Measurements from ENCODE around the gene GRIFIN.
"Not testable (repeated sequence)": the region's sequence is repeated elsewhere in the genome, so short reads cannot be mapped to it uniquely, and the experiment has no call there.

Gene GRIFIN

GRCh38 chr7:2477447-2478398 lies 1.5 kb upstream of the GRIFIN start:
- peak; percentile 12 for DNase-seq

DNA sequence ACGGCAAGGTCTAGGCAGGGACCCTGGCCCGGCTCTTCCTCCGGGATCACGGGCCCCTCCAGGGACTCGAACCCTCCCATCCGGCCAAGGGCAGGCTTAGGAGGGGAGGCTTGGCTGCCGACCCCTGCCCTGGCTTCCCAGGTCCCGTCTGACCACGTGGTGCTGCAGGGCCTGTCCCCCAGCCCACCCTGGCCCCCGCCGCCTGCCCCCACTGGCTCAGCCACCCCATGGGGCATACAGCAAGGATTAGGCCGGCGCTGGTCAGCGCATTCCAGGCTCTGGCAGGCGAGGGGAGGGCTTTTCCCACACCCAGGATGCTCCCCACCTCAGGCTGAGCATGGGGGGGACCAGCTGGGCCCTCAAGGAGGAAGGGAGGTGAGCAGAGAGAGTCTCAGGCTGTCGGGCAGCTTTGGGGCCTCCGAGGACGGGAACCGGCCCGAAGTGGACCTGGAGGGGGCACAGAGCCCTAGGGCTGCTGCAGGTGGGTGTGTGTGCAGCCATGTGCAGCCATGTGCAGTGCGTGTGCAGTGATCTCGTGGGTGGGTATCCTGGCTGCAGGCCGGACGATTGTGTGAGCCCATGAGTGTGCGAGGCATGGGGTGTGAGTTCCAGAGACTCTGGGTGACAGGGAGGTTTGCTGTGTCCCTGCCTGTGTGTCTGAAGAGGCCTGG lies 713 bp upstream of the GRIFIN start:
- no peak for DNase-seq

GRCh38 chr7:2475678-2476015 lies 551 bp downstream of the GRIFIN start:
- DNase-seq, result no peak

GRCh38 chr7:2474813-2475677 lies 1.2 kb downstream of the GRIFIN start:
- no peak for DNase-seq

DNA sequence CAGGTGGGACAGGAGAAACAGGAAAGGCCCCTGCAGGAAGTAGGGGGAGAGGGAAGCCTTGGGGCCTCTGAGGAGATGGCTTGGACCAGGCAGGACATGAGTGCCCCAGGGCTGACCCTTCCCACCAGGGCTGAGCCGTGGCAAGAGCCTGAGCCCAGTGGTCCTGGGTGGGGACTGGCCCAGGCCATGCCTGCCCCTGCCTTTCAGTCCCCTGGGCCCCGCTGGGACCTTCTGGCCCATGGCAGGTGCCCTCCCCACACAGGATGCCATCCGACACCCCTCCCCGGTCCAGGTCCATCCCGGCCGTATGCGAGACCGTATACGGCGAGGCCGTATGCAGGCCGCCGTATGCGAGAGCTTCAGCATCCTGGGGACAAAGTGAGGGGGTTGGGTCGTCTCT lies 2.0 kb downstream of the GRIFIN start:
- DNase-seq, result no peak

GRCh38 chr7:2473496-2474180 lies 2.6 kb downstream of the GRIFIN start:
- no peak for DNase-seq

- no peak for DNase-seq
Observed at GRCh38 chr7:2472739-2473138, 3.5 kb downstream of the GRIFIN start.

GRCh38 chr7:2471396-2471795 lies 4.8 kb downstream of the GRIFIN start:
- no peak for DNase-seq

DNA sequence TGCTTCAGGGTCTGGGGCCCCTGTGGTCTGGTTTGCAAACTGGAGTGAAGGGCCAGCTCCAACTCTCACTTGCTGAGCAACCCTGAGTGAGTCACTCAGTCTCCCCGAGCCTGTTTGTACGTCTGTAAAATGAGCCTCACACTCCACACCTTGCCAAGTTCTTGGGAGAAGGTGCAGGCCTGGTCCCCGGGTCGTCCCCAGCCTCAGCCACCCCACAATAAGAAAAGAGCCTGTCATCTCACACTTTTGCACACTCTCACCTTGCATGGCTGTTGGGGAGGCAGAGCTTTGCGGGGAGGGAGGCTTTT lies 5.2 kb downstream of the GRIFIN start:
- DNase-seq, result no peak

- DNase-seq, result no peak
Observed at GRCh38 chr7:2470204-2471021, 5.8 kb downstream of the GRIFIN start.

DNA sequence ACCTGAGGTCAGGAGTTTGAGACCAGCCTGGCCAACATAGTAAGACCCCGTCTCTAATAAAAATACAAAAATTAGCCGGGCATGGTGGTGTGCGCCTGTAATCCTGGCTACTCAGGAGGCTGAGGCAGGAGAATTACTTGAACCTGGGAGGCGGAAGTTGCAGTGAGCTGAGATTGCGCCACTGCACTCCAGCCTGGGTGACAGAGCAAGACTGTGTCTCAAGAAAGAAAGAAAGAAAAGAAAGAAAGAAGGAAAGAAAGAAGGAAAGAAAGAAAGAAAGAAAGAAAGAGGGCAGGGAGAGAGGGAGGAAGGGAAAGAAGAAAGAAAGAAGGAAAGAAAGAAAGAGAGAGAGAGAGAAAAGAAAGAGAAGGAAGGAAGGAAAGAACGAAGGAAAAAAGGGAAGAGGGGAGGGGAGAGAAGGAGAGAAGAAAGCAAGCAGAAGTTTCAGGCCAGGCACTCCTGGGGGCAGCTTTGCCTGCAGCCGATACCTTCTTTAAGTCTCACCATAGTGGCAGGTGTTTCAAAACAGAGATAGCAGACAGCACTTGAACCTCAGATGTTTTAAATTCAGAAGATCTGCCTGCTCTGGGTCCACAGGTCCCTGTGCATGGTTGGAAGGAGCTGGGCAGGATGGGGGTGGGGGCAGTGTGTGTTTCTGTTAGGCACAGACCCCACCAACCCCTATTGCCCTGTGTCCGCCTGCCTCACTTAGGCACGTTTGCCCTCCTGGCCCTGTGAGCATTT lies 6.6 kb downstream of the GRIFIN start:
- not testable (repeated sequence) for DNase-seq

DNA sequence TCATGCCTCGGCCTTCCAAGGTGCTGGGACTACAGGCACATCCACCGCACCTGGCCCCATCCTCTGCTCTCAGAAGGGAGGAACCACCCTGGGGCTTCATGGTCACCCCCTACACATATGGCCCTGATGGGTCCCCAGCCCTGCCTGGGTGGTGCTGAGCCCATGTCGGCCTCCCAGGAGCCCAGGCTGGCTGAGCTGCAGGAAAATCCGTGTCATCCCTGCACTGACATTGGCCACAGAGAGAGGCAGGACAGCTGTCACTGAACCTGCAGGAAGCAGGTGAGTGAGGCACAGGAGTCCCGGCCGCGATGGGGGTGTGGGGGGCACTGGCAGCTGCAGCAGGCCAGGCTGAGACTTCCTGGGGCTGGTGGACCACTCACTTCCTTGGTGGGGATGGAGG lies 8.0 kb downstream of the GRIFIN start:
- no peak for DNase-seq

DNA sequence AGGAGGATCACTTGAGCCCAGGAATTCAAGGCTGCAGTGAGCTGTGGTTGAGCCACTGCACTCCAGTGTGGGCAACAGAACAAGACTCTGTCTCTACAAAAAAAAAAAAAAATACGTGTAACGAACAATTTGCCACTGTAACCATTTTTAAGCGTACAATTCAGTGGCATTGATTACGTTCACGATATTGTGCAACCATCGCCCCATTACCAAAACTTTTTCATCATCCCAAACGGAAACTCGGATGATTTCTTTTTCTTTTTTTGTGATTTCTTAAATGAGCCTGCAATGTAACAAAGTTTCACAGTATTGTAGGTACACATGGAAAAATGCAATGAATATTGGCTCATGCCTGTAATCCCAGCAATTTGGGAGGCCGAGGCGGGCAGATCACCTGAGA lies 9.5 kb downstream of the GRIFIN start:
- DNase-seq, result no peak

DNA sequence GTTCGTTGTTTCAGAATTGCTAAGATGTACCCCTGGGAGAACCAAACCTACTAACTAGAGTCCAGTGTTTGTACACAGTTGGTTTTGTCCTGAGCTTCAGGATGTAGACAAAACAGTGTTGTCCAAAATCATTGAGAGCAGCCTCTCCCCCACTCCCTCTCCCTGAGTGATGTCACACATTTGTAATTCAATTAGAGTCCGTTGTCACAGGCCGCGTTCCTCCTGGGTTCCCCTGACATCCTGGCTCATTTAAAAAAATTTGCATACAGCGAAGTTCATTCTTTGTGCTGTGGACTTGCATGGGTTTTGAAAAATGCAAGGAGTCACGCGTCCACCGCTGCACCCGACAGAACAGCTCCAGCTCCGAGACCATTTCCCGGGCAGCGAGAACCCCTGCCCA lies 10.3 kb downstream of the GRIFIN start:
- no peak for DNase-seq

DNA sequence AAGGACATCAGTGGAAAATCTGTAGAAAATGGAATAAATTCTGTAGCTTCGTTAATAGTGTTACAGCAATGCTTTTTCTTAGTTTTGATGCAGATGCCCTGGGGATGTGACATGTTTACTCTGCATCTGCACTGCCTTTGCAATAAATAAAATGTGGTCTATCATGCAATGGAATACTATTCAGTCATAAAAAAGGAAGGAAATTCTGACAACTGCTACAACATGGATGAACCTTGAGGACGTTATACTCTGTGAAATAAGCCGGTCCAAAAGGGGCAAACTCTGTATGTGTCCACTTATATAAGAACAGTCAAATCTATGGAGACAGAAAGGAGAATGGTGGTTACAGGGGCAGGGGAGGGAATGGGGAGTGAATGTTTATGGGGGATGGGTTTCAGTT lies 13.5 kb downstream of the GRIFIN start:
- no peak for DNase-seq

DNA sequence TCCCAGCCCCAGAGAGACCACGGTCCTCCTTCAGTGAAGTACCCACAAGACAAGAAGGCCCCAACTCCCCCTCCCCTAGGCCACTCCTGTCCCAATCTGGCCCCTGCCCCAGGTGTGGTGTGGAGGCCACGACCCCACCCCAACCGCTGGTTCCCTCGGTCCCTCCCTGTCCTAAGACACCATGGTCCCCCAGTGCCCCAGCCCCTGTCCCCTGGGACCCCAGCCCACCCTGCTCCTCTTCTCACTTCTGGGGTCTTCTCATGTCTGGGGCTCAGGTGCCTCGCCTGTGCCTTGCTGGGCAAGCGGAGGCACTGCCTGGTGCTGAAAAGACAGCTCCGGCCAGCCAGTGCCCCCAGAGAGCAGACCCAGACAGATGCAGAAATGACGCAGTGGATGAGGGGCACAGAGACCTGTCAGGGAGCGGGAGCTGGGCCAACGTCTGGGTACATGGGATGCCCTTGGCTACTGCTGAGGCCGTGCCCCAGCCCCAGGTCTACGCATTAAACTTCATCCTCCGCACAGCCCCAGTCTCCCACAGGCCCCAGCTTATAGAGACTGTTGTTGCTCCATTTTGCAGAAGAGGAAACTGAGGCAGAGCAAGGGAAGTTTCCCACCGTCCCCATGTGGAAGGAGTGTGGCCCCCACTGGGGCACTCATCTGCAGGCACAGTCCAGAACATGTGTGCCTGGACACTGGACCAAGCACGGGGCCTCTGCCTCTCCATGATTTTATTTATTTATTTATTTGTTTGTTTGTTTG lies 14.8 kb downstream of the GRIFIN start:
- no peak for DNase-seq

DNA sequence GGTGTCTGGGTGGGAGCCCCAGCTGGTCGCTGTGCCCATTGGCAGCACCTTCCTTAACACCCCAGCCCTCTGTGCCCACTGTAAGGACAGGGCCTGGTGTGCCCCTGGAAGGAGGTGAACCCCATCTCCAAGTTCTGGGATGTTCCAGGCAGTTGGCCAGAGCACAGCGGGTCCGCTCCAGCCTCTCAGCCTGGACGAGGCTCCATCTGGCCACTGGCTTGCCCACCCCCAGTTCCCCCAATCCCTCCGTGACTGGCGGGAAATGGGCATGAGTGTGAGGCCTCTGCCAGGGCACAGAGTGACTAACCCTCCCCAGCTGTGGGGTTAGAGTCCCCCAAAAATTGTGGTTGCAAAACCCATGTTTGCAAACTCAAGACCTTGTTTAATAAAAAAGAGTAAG lies 15.6 kb downstream of the GRIFIN start:
- DNase-seq, result no peak

DNA sequence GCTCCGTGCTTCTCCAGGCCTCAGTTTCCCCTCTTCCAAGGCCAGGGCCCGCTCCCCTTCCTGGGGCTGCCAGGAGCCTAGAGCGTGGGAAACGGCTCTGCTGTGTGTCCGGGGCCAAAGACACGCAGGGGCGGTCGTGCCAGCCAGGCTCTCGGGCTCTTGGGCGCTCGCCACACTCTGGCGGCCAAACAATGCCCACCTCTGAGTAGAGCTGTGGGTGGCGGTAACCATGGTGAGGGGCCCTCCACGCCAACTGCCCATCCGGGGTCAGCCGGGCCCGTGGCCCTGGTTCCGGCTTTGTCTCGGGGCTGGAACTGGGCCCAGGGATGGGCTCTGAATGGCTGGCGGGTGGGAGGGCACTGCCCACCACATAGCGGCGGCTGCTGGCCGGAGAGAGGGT lies 16.0 kb downstream of the GRIFIN start:
- no peak for DNase-seq

GRCh38 chr7:2459674-2460073 lies 16.5 kb downstream of the GRIFIN start:
- no peak for DNase-seq

DNA sequence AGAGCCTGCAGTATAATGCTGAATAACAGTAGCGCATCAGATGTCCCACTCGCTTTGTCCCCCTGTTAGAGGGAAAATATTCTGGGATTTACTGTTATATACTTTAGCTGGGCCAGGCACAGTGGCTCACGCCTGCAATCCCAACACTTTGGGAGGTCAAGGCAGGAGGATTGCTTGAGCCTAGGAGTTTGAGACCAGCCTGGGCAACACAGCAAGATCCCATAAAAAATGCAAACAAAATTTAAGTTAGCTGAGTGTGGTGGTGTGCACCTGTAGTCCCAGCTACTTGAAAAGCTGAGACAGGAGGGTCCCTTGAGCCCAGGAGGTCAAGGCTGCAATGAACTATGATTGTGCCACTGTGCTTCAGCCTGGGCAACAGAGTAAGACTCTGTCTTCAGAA lies 22.3 kb downstream of the GRIFIN start:
- not testable (repeated sequence) for DNase-seq

Measured in amniotic stem cell (primary cell).